Astrocyte (in vitro differentiated cells and primary cell): ENCODE data around the gene COL23A1. TPM values are rescaled to one million over a fixed set of nuclear protein-coding genes. Genes with fewer than 3 reads are reported as not detected.

Source experiments
- DNase-seq: peaks from one replicate; pipeline ENCODE4 v3.0.0-alpha.2; 2010; ENCODE audit warnings: low read depth
- FAIRE-seq: peaks from 2 replicates; lab custom pipeline; 2011; peaks lifted over from hg19 to GRCh38; lab: Jason Lieb, UNC
- H2AFZ ChIP-seq: 2 replicates; pipeline ENCODE4 v1.6.0; 2012; ENCODE audit warnings: low read depth, low read length, inconsistent platforms
- H3K27ac ChIP-seq: 2 replicates; pipeline ENCODE4 v1.5.1; 2011; ENCODE audit warnings: low read depth, low read length, inconsistent platforms
- H3K27me3 ChIP-seq: 2 replicates; pipeline ENCODE4 v1.6.0; 2011; ENCODE audit warnings: low read length, inconsistent platforms; ENCODE audit not compliant: insufficient read depth
- H3K36me3 ChIP-seq: 2 replicates; pipeline ENCODE4 v1.5.1; 2011; ENCODE audit warnings: low read length, inconsistent platforms; ENCODE audit not compliant: insufficient read depth
- H3K4me1 ChIP-seq: 2 replicates; pipeline ENCODE4 v1.5.1; 2011; ENCODE audit warnings: low read length, inconsistent platforms; ENCODE audit not compliant: insufficient read depth
- H3K4me2 ChIP-seq: 2 replicates; pipeline ENCODE4 v1.6.0; 2012; ENCODE audit warnings: low read length, inconsistent platforms
- H3K4me3 ChIP-seq: 2 replicates; pipeline ENCODE4 v1.5.1; 2011; ENCODE audit warnings: low read depth, mild to moderate bottlenecking, low read length, inconsistent platforms; ENCODE audit not compliant: insufficient read depth
- H3K79me2 ChIP-seq: 2 replicates; pipeline ENCODE4 v1.6.0; 2012; ENCODE audit warnings: mild to moderate bottlenecking, low read length, inconsistent platforms; ENCODE audit not compliant: insufficient read depth
- H3K9ac ChIP-seq: 2 replicates; pipeline ENCODE4 v1.6.0; 2012; ENCODE audit warnings: mild to moderate bottlenecking, low read length, inconsistent platforms
- H3K9me3 ChIP-seq: 2 replicates; pipeline ENCODE4 v1.5.1; 2012; ENCODE audit warnings: low read depth, mild to moderate bottlenecking, low read length, inconsistent platforms; ENCODE audit not compliant: insufficient read depth
- H4K20me1 ChIP-seq: 2 replicates; pipeline ENCODE4 v1.6.0; 2012; ENCODE audit warnings: low read length, inconsistent platforms; ENCODE audit not compliant: insufficient read depth
- H3K27ac Mint-ChIP-seq: one replicate; pipeline ENCODE4 v1.8.0; 2021; ENCODE audit warnings: mild to moderate bottlenecking, mixed read lengths; ENCODE audit not compliant: unreplicated experiment
- H3K27me3 Mint-ChIP-seq: one replicate; pipeline ENCODE4 v1.8.0; 2021; ENCODE audit warnings: low read depth, mixed read lengths; ENCODE audit not compliant: unreplicated experiment
- H3K36me3 Mint-ChIP-seq: one replicate; pipeline ENCODE4 v1.8.0; 2021; ENCODE audit warnings: low read depth, mixed read lengths; ENCODE audit not compliant: unreplicated experiment
- H3K4me1 Mint-ChIP-seq: one replicate; pipeline ENCODE4 v1.8.0; 2021; ENCODE audit warnings: low read depth, mixed read lengths; ENCODE audit not compliant: unreplicated experiment
- H3K4me3 Mint-ChIP-seq: one replicate; pipeline ENCODE4 v1.8.0; 2021; ENCODE audit warnings: mild to moderate bottlenecking, moderate library complexity, mixed read lengths; ENCODE audit not compliant: unreplicated experiment
- H3K9me3 Mint-ChIP-seq: one replicate; pipeline ENCODE4 v1.8.0; 2021; ENCODE audit warnings: mild to moderate bottlenecking, mixed read lengths; ENCODE audit not compliant: unreplicated experiment
- CTCF ChIP-seq: IDR thresholded peaks from 2 replicates; pipeline ENCODE4 v1.5.1; 2011; ENCODE audit warnings: low read depth, mild to moderate bottlenecking, inconsistent platforms, low read length, moderate library complexity; ENCODE audit not compliant: insufficient read depth
- EZH2 ChIP-seq: IDR thresholded peaks from 2 replicates; pipeline ENCODE4 v1.6.1; 2012; ENCODE audit warnings: mild to moderate bottlenecking, low read length, inconsistent platforms; ENCODE audit not compliant: insufficient read depth
- total RNA-seq: library from RNA; stranded (reverse); gene quantifications from 2 replicates; pipeline ENCODE4 v1.2.1, GENCODE V29; 2021

Gene COL23A1
- total RNA-seq, 1 donor from 2014 or later = 0.16 TPM

GRCh38 chr5:178265746-178266145 lies 324.4 kb downstream of the COL23A1 start:
- H4K20me1 ChIP-seq = no peaks in the 10 kb centered on the region
- TF ChIP-seq EZH2 (no peak), CTCF (no peak)
- H2AFZ ChIP-seq = no peak overlapping the region
- no peak overlapping the region for H3K4me3 ChIP-seq
- DNase-seq (no peak), FAIRE-seq (no peak)
- H3K4me2 ChIP-seq = no peak overlapping the region
- Mint-ChIP-seq H3K36me3 (no peaks in the 10 kb centered on the region), H3K4me1 (no peaks in the 10 kb centered on the region), H3K27me3 (peaks cover 29% of the 10 kb centered on the region), H3K4me3 (no peak overlapping the region), H3K9me3 (peaks cover 8% of the 10 kb centered on the region), H3K27ac (no peak overlapping the region)
- H3K27me3 ChIP-seq = no peaks in the 10 kb centered on the region
- H3K4me1 ChIP-seq = no peaks in the 10 kb centered on the region
- no peak overlapping the region for H3K9ac ChIP-seq
- no peak overlapping the region for H3K27ac ChIP-seq
- H3K36me3 ChIP-seq = no peaks in the 10 kb centered on the region
- no peaks in the 10 kb centered on the region for H3K79me2 ChIP-seq
- no peaks in the 10 kb centered on the region for H3K9me3 ChIP-seq

GRCh38 chr5:178264044-178264443 lies 326.1 kb downstream of the COL23A1 start:
- no peak overlapping the region for H3K4me2 ChIP-seq
- no peak overlapping the region for H3K27ac ChIP-seq
- no peaks in the 10 kb centered on the region for H3K79me2 ChIP-seq
- no peaks in the 10 kb centered on the region for H3K9me3 ChIP-seq
- H3K27me3 ChIP-seq = no peaks in the 10 kb centered on the region
- Mint-ChIP-seq H3K4me1 (no peaks in the 10 kb centered on the region), H3K27ac (no peak overlapping the region), H3K4me3 (no peak overlapping the region), H3K9me3 (peaks cover 5% of the 10 kb centered on the region), H3K27me3 (peaks cover 26% of the 10 kb centered on the region), H3K36me3 (no peaks in the 10 kb centered on the region)
- TF ChIP-seq CTCF (no peak), EZH2 (no peak)
- no peaks in the 10 kb centered on the region for H3K4me1 ChIP-seq
- no peaks in the 10 kb centered on the region for H3K36me3 ChIP-seq
- no peaks in the 10 kb centered on the region for H4K20me1 ChIP-seq
- DNase-seq (no peak), FAIRE-seq (no peak)
- no peak overlapping the region for H3K4me3 ChIP-seq
- H3K9ac ChIP-seq = no peak overlapping the region
- no peak overlapping the region for H2AFZ ChIP-seq

- Histone ChIP-seq H3K79me2 (no peaks in the 10 kb centered on the region), H3K4me2 (no peak overlapping the region), H3K4me1 (no peaks in the 10 kb centered on the region), H2AFZ (no peak overlapping the region), H3K36me3 (no peaks in the 10 kb centered on the region), H4K20me1 (no peaks in the 10 kb centered on the region), H3K9me3 (no peaks in the 10 kb centered on the region), H3K4me3 (no peak overlapping the region), H3K27ac (no peak overlapping the region), H3K9ac (no peak overlapping the region), H3K27me3 (no peaks in the 10 kb centered on the region)
- H3K4me1 Mint-ChIP-seq = no peaks in the 10 kb centered on the region
- no peak overlapping the region for H3K27ac Mint-ChIP-seq
- DNase-seq = no peak
- no peak overlapping the region for H3K4me3 Mint-ChIP-seq
- TF ChIP-seq CTCF (no peak), EZH2 (no peak)
- FAIRE-seq = no peak
- peaks cover 27% of the 10 kb centered on the region for H3K27me3 Mint-ChIP-seq
- H3K36me3 Mint-ChIP-seq = no peaks in the 10 kb centered on the region
- H3K9me3 Mint-ChIP-seq = peaks cover 5% of the 10 kb centered on the region
Measured at GRCh38 chr5:178261666-178262600, 328.3 kb downstream of the COL23A1 start.
